Osteoblast (primary cell): Measurements from ENCODE around the gene SLC41A3. TPM values are rescaled to one million over a fixed set of nuclear protein-coding genes. Genes with fewer than 3 reads are reported as not detected.
A peak's percentile ranks its signal among the peaks of the same experiment; 100 is the strongest.

ENCODE experiments used
- DNase-seq: peaks from one replicate; pipeline ENCODE4 v3.0.0; 2011; ENCODE audit warnings: low spot score, mixed read lengths; ENCODE audit not compliant: insufficient read length; ENCODE audit errors: missing footprints
- H2AFZ ChIP-seq: 2 replicates; pipeline ENCODE4 v1.6.0; 2011; ENCODE audit warnings: mild to moderate bottlenecking, low read length
- H3K27ac ChIP-seq: 2 replicates; pipeline ENCODE4 v1.5.1; 2011; ENCODE audit warnings: mild to moderate bottlenecking, low read depth, low read length, moderate library complexity
- H3K27me3 ChIP-seq: 2 replicates; pipeline ENCODE4 v1.6.0; 2012; ENCODE audit warnings: mild to moderate bottlenecking, control low read depth, inconsistent platforms, low read length, moderate library complexity; ENCODE audit not compliant: insufficient read depth
- H3K36me3 ChIP-seq: 2 replicates; pipeline ENCODE4 v1.5.1; 2011; ENCODE audit warnings: mild to moderate bottlenecking, low read length, control low read depth, moderate library complexity; ENCODE audit not compliant: insufficient read depth
- H3K4me1 ChIP-seq: 2 replicates; pipeline ENCODE4 v1.5.1; 2011; ENCODE audit warnings: mild to moderate bottlenecking, low read length, control low read depth, moderate library complexity; ENCODE audit not compliant: insufficient read depth
- H3K4me2 ChIP-seq: 2 replicates; pipeline ENCODE4 v1.6.0; 2011; ENCODE audit warnings: mild to moderate bottlenecking, low read length; ENCODE audit not compliant: insufficient read depth
- H3K4me3 ChIP-seq: fragments of 200-600 bp; sonication (generic); 3 replicates; pipeline ENCODE4 v1.5.1; 2012; ENCODE audit warnings: mild to moderate bottlenecking, low read length, inconsistent platforms; ENCODE audit not compliant: insufficient read depth
- H3K79me2 ChIP-seq: 2 replicates; pipeline ENCODE4 v1.6.0; 2012; ENCODE audit warnings: mild to moderate bottlenecking, low read length, control low read depth, inconsistent platforms; ENCODE audit not compliant: insufficient read depth
- H3K9me3 ChIP-seq: 2 replicates; pipeline ENCODE4 v1.5.1; 2011; ENCODE audit warnings: low read depth, low read length, control low read depth
- H4K20me1 ChIP-seq: 2 replicates; pipeline ENCODE4 v1.6.0; 2012; ENCODE audit warnings: mild to moderate bottlenecking, low read length, control low read depth; ENCODE audit not compliant: insufficient read depth
- CTCF ChIP-seq: IDR thresholded peaks from 2 replicates; pipeline ENCODE4 v1.5.1; 2011; ENCODE audit warnings: mild to moderate bottlenecking, low read depth, low read length, moderate library complexity; ENCODE audit errors: extremely low read depth
- total RNA-seq: library from RNA; depleted of rRNA; stranded (reverse); fragments of >200 nt; gene quantifications from 2 replicates; pipeline ENCODE4 v1.2.3, GENCODE V29; 2012

The SLC41A3 gene
- total RNA-seq, result 41.5 and 59.4 TPM in 2 replicates

- peak; percentile 99 for DNase-seq
- Histone ChIP-seq H3K27ac (no peak within 1 kb of the TSS), H3K4me1 (no peaks in the 10 kb centered on the region), H3K27me3 (no peaks in the 10 kb centered on the region), H3K79me2 (no peaks in the 10 kb centered on the region), H4K20me1 (no peaks in the 10 kb centered on the region), H2AFZ (peak within 1 kb of the TSS; percentile 79), H3K9me3 (no peaks in the 10 kb centered on the region), H3K4me3 (peak within 1 kb of the TSS; percentile 72), H3K4me2 (peak within 1 kb of the TSS; percentile 78), H3K36me3 (no peaks in the 10 kb centered on the region)
- peak; percentile 35 for TF ChIP-seq CTCF
These were observed at the start of gene SLC41A3 for GRCh38 chr3:126083913-126084767. Gene SLC41A3 (minus strand): TSS chr3:126084124. CDS start chr3:126068219, 15,905 bp downstream.

GRCh38 chr3:126133606-126134005 is 49.7 kb upstream of the SLC41A3 start:
- H3K9me3 ChIP-seq, result no peaks in the 10 kb centered on the region
- no peaks in the 10 kb centered on the region for H4K20me1 ChIP-seq
- DNase-seq, result no peak
- no peaks in the 10 kb centered on the region for H3K4me1 ChIP-seq
- H3K36me3 ChIP-seq, result no peaks in the 10 kb centered on the region
- no peak overlapping the region for H3K27ac ChIP-seq
- no peak overlapping the region for H3K4me2 ChIP-seq
- H2AFZ ChIP-seq, result no peak overlapping the region
- no peaks in the 10 kb centered on the region for H3K79me2 ChIP-seq
- TF ChIP-seq CTCF, result no peak
- peaks cover 11% of the 10 kb centered on the region for H3K27me3 ChIP-seq
- no peak overlapping the region for H3K4me3 ChIP-seq

GRCh38 chr3:126132751-126133511 is 49.0 kb upstream of the SLC41A3 start:
- H3K4me2 ChIP-seq, result no peak overlapping the region
- H3K79me2 ChIP-seq, result no peaks in the 10 kb centered on the region
- H3K27ac ChIP-seq, result no peak overlapping the region
- H3K9me3 ChIP-seq, result no peaks in the 10 kb centered on the region
- no peak overlapping the region for H2AFZ ChIP-seq
- TF ChIP-seq CTCF, result peak; percentile 23
- H3K36me3 ChIP-seq, result no peaks in the 10 kb centered on the region
- no peaks in the 10 kb centered on the region for H3K4me1 ChIP-seq
- H4K20me1 ChIP-seq, result no peaks in the 10 kb centered on the region
- DNase-seq, result peak; percentile 38
- H3K27me3 ChIP-seq, result peaks cover 8% of the 10 kb centered on the region
- H3K4me3 ChIP-seq, result no peak overlapping the region
